H1 (cell line): ENCODE data around the gene TEX22. TPM values are rescaled to one million over a fixed set of nuclear protein-coding genes. Genes with fewer than 3 reads are reported as not detected.

Source experiments
- CBX5 ChIP-seq: fragments of 300-800, 300-1000 bp; sonication (generic); IDR thresholded peaks from 2 replicates; pipeline ENCODE4 v1.7.1; 2016; ENCODE audit warnings: antibody characterized with exemption, low read length, low read depth
- GTF2F1 ChIP-seq: IDR thresholded peaks from 2 replicates; pipeline ENCODE4 v1.6.1; 2012; ENCODE audit warnings: low read depth, low read length, improper control_type of control experiment, borderline replicate concordance
- RXRA ChIP-seq: IDR thresholded peaks from 2 replicates; pipeline ENCODE4 v1.6.1; 2011; ENCODE audit warnings: low read depth, mild to moderate bottlenecking, low read length, moderate library complexity; ENCODE audit not compliant: insufficient read depth
- SP4 ChIP-seq: IDR thresholded peaks from 2 replicates; pipeline ENCODE4 v1.6.1; 2012; ENCODE audit warnings: low read length, inconsistent platforms
- polyA plus RNA-seq, 7 experiments: library from polyadenylated mRNA; depleted of rRNA in 3 of 7; stranded (reverse) in 5 of 7; unstranded in 2 of 7; fragments of >200 nt in 5 of 7; fragments of 200-250 nt in 2 of 7; gene quantifications; 1 replicate in 5 of 7; 2 replicates in 1 of 7; 4 replicates in 1 of 7; pipeline versions ENCODE4 v1.2.1 to v1.2.3, GENCODE V29; 2011 to 2013; ENCODE audit warnings: missing spikeins in 2 of 7, mixed read lengths in 2 of 7
- total RNA-seq: library from RNA; stranded (reverse); fragmentation: NEBNext Ultra II Directional; extraction: Animal tissue kit (Norgen Biotek cat#: 25700); gene quantifications from 2 replicates; pipeline ENCODE4 v1.2.1, GENCODE V29; 2021
- TF ChIP-seq, protein P1 (sequence below): fragments of 300-600 bp; sonication (generic); IDR thresholded peaks from 2 replicates; pipeline ENCODE4 v1.7.1; 2012; ENCODE audit warnings: low read length, moderate library complexity, mild to moderate bottlenecking, inconsistent platforms; ENCODE audit not compliant: insufficient replicate concordance

TEX22 gene
- total and polyA plus RNA-seq, 2 of the 8 experiments (the other 6 are each of a cell fraction or from before 2014, with no cell fraction given): 0.24 to 0.39 TPM

DNA sequence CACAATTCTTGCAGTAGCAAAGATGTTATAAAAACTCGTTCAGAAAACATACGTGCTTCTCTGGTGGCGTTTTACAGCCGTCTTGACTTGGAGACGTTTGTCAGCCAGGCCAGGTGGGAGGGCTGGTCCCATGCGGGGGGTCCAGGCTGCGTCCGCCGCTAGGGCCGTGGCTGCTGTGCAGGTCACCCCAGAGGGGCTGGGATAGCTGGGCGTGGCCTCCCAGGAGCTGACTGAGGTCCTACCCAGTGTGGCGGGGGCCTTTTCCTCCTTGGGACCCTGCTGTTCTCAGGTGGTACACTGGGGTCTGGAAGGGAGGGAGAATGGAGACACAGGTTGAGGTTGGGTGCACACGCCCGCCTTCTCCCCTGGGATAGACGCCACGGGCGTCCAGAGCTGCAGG is 46.5 kb downstream of the TEX22 start (continued):
- TF ChIP-seq, protein P1, sequence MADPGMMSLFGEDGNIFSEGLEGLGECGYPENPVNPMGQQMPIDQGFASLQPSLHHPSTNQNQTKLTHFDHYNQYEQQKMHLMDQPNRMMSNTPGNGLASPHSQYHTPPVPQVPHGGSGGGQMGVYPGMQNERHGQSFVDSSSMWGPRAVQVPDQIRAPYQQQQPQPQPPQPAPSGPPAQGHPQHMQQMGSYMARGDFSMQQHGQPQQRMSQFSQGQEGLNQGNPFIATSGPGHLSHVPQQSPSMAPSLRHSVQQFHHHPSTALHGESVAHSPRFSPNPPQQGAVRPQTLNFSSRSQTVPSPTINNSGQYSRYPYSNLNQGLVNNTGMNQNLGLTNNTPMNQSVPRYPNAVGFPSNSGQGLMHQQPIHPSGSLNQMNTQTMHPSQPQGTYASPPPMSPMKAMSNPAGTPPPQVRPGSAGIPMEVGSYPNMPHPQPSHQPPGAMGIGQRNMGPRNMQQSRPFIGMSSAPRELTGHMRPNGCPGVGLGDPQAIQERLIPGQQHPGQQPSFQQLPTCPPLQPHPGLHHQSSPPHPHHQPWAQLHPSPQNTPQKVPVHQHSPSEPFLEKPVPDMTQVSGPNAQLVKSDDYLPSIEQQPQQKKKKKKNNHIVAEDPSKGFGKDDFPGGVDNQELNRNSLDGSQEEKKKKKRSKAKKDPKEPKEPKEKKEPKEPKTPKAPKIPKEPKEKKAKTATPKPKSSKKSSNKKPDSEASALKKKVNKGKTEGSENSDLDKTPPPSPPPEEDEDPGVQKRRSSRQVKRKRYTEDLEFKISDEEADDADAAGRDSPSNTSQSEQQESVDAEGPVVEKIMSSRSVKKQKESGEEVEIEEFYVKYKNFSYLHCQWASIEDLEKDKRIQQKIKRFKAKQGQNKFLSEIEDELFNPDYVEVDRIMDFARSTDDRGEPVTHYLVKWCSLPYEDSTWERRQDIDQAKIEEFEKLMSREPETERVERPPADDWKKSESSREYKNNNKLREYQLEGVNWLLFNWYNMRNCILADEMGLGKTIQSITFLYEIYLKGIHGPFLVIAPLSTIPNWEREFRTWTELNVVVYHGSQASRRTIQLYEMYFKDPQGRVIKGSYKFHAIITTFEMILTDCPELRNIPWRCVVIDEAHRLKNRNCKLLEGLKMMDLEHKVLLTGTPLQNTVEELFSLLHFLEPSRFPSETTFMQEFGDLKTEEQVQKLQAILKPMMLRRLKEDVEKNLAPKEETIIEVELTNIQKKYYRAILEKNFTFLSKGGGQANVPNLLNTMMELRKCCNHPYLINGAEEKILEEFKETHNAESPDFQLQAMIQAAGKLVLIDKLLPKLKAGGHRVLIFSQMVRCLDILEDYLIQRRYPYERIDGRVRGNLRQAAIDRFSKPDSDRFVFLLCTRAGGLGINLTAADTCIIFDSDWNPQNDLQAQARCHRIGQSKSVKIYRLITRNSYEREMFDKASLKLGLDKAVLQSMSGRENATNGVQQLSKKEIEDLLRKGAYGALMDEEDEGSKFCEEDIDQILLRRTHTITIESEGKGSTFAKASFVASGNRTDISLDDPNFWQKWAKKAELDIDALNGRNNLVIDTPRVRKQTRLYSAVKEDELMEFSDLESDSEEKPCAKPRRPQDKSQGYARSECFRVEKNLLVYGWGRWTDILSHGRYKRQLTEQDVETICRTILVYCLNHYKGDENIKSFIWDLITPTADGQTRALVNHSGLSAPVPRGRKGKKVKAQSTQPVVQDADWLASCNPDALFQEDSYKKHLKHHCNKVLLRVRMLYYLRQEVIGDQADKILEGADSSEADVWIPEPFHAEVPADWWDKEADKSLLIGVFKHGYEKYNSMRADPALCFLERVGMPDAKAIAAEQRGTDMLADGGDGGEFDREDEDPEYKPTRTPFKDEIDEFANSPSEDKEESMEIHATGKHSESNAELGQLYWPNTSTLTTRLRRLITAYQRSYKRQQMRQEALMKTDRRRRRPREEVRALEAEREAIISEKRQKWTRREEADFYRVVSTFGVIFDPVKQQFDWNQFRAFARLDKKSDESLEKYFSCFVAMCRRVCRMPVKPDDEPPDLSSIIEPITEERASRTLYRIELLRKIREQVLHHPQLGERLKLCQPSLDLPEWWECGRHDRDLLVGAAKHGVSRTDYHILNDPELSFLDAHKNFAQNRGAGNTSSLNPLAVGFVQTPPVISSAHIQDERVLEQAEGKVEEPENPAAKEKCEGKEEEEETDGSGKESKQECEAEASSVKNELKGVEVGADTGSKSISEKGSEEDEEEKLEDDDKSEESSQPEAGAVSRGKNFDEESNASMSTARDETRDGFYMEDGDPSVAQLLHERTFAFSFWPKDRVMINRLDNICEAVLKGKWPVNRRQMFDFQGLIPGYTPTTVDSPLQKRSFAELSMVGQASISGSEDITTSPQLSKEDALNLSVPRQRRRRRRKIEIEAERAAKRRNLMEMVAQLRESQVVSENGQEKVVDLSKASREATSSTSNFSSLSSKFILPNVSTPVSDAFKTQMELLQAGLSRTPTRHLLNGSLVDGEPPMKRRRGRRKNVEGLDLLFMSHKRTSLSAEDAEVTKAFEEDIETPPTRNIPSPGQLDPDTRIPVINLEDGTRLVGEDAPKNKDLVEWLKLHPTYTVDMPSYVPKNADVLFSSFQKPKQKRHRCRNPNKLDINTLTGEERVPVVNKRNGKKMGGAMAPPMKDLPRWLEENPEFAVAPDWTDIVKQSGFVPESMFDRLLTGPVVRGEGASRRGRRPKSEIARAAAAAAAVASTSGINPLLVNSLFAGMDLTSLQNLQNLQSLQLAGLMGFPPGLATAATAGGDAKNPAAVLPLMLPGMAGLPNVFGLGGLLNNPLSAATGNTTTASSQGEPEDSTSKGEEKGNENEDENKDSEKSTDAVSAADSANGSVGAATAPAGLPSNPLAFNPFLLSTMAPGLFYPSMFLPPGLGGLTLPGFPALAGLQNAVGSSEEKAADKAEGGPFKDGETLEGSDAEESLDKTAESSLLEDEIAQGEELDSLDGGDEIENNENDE: no peak
- TF ChIP-seq CBX5 (no peak), GTF2F1 (no peak), SP4 (no peak), RXRA (no peak)
- TF ChIP-seq, all 59 proteins: peak for 0
